IMR-90 (cell line): Measurements from ENCODE around the gene RSPH10B. TPM values are rescaled to one million over a fixed set of nuclear protein-coding genes. Genes with fewer than 3 reads are reported as not detected.
"Not testable (repeated sequence)": the region's sequence is repeated elsewhere in the genome, so short reads cannot be mapped to it uniquely, and the experiment has no call there.

Experiments
- ATAC-seq: fragments of 200-7000 bp; cut with Tn5 transposase; 2 replicates; pipeline ENCODE4 v1.9.1; 2020; ENCODE audit warnings: low read depth, mild to moderate bottlenecking, moderate library complexity
- Bru-seq: library from RNA; stranded (reverse); fragments of 400-500 nt; gene quantifications from one replicate; lab custom pipeline; 2021; lab: Mats Ljungman, UMichigan
- BruChase-seq, 2 experiments: library from RNA; stranded (reverse); fragments of 400-500 nt; gene quantifications; one replicate each; lab custom pipeline; 2021; lab: Mats Ljungman, UMichigan
- BruUV-seq: library from RNA; stranded (reverse); fragments of 400-500 nt; replicated peaks from 2 replicates; lab custom pipeline; 2021; lab: Mats Ljungman, UMichigan
- CTCF ChIA-PET: fragments of 300-600 bp; formaldehyde crosslinking; extraction: SDS; loops from one replicate; lab custom pipeline; 2021; ENCODE audit warnings: antibody characterized with exemption; lab: Yijun Ruan, JAX
- POLR2A ChIA-PET: fragments of 300-600 bp; sonication (Branson Sonifier 250); formaldehyde crosslinking; loops from one replicate; lab custom pipeline; 2022; ENCODE audit warnings: antibody characterized with exemption; ENCODE audit not compliant: unreplicated experiment; lab: Charles Lee
- DNase-seq: peaks from one replicate; pipeline ENCODE4 v3.0.0; 2013
- H2AFZ ChIP-seq: replicated peaks from 2 replicates; pipeline ENCODE3; 2013; ENCODE audit warnings: low read length, mild to moderate bottlenecking; ENCODE audit not compliant: poor library complexity
- H2AK5ac ChIP-seq: 2 replicates; pipeline ENCODE4 v1.6.1; 2013; ENCODE audit warnings: low read depth, low read length, inconsistent platforms
- H2AK9ac ChIP-seq: replicated peaks from 2 replicates; pipeline ENCODE3; 2013; ENCODE audit warnings: mild to moderate bottlenecking, low read depth, low read length, moderate library complexity; ENCODE audit not compliant: poor library complexity
- H2BK120ac ChIP-seq: 2 replicates; pipeline ENCODE4 v1.6.1; 2013; ENCODE audit warnings: low read depth, low read length, inconsistent platforms
- H2BK15ac ChIP-seq: 3 replicates; pipeline ENCODE4 v1.6.1; 2013; ENCODE audit warnings: low read depth, low read length, inconsistent platforms
- H2BK20ac ChIP-seq: 2 replicates; pipeline ENCODE4 v1.6.1; 2013; ENCODE audit warnings: low read depth, mild to moderate bottlenecking, inconsistent platforms, low read length, moderate library complexity
- H2BK5ac ChIP-seq: 2 replicates; pipeline ENCODE4 v1.6.1; 2013; ENCODE audit warnings: mild to moderate bottlenecking, low read depth, low read length, inconsistent platforms; ENCODE audit not compliant: poor library complexity, severe bottlenecking
- H3K14ac ChIP-seq: replicated peaks from 2 replicates; pipeline ENCODE4 v1.6.1; 2013; ENCODE audit warnings: low read depth, low read length, inconsistent platforms
- H3K18ac ChIP-seq: 2 replicates; pipeline ENCODE4 v1.6.1; 2013; ENCODE audit warnings: low read depth, low read length, control low read depth
- H3K23ac ChIP-seq: 2 replicates; pipeline ENCODE4 v1.6.1; 2013; ENCODE audit warnings: low read depth, low read length, inconsistent platforms
- H3K27ac ChIP-seq: 2 replicates; pipeline ENCODE4 v1.5.1; 2013; ENCODE audit warnings: mild to moderate bottlenecking, control low read depth, low read length; ENCODE audit not compliant: insufficient read depth
- H3K27me3 ChIP-seq: 2 replicates; pipeline ENCODE4 v1.6.1; 2013; ENCODE audit warnings: low read length; ENCODE audit not compliant: control insufficient read depth, insufficient read depth
- H3K36me3 ChIP-seq: 2 replicates; pipeline ENCODE4 v1.6.1; 2013; ENCODE audit warnings: low read length, mixed read lengths; ENCODE audit not compliant: control insufficient read depth, insufficient read depth
- H3K4ac ChIP-seq: 2 replicates; pipeline ENCODE4 v1.6.1; 2013; ENCODE audit warnings: low read depth, low read length, inconsistent platforms
- H3K4me1 ChIP-seq: 2 replicates; pipeline ENCODE4 v1.6.1; 2013; ENCODE audit warnings: low read length, mixed read lengths; ENCODE audit not compliant: control insufficient read depth, insufficient read depth
- H3K4me2 ChIP-seq: 2 replicates; pipeline ENCODE4 v1.6.1; 2013; ENCODE audit warnings: low read depth, mild to moderate bottlenecking, control low read depth, low read length, moderate library complexity
- H3K4me3 ChIP-seq: 2 replicates; pipeline ENCODE4 v1.5.1; 2013; ENCODE audit warnings: low read depth, mild to moderate bottlenecking, control low read depth, low read length, moderate library complexity; ENCODE audit not compliant: insufficient read depth
- H3K56ac ChIP-seq: 2 replicates; pipeline ENCODE4 v1.6.1; 2013; ENCODE audit warnings: low read length, inconsistent platforms; ENCODE audit not compliant: insufficient read depth; ENCODE audit errors: extremely low read depth
- H3K79me1 ChIP-seq, 2 experiments: 2 replicates each; pipeline ENCODE4 v1.6.1; 2013; ENCODE audit warnings: low read length in 2 of 2, inconsistent platforms in 1 of 2, low read depth in 1 of 2
- H3K9ac ChIP-seq: 2 replicates; pipeline ENCODE4 v1.6.1; 2013; ENCODE audit warnings: low read depth, low read length, control low read depth
- H3K9me1 ChIP-seq: 2 replicates; pipeline ENCODE4 v1.6.1; 2013; ENCODE audit warnings: low read length, inconsistent platforms; ENCODE audit not compliant: insufficient read depth
- H3K9me3 ChIP-seq: 2 replicates; pipeline ENCODE4 v1.6.1; 2013; ENCODE audit warnings: low read length; ENCODE audit not compliant: control insufficient read depth, insufficient read depth
- H4K20me1 ChIP-seq: 2 replicates; pipeline ENCODE4 v1.6.1; 2013; ENCODE audit warnings: low read length, inconsistent platforms; ENCODE audit not compliant: insufficient read depth
- H4K5ac ChIP-seq: 2 replicates; pipeline ENCODE4 v1.6.1; 2013; ENCODE audit warnings: mild to moderate bottlenecking, low read depth, low read length, control low read depth
- H4K8ac ChIP-seq, 2 experiments: 2 replicates each; pipeline ENCODE4 v1.6.1; 2013; ENCODE audit warnings: low read depth in 2 of 2, low read length in 2 of 2, control low read depth in 1 of 2, inconsistent platforms in 1 of 2
- H4K91ac ChIP-seq: 2 replicates; pipeline ENCODE4 v1.6.1; 2013; ENCODE audit warnings: low read depth, low read length, inconsistent platforms; ENCODE audit not compliant: insufficient read depth
- WGBS, 2 experiments: methylation state at CpG; one replicate each; pipeline versions ENCODE4 v1.1.5 to v1.1.7; 2013; ENCODE audit warnings: missing lambda C conversion rate in 2 of 2; ENCODE audit not compliant: insufficient read length in 1 of 2; ENCODE audit errors: extremely low coverage in 2 of 2; 5-methylcytosine and 5-hydroxymethylcytosine counted together
- dilution Hi-C: fragments of 300-500 bp; cut with HindIII; formaldehyde crosslinking; loops from one replicate; pipeline ENCODE4 v1.14.3; 2018; ENCODE audit warnings: low sequenced_read_pairs; ENCODE audit not compliant: unreplicated experiment
- in situ Hi-C: fragments of 300-500 bp; cut with MboI; formaldehyde crosslinking; loops from 3 replicates; pipeline ENCODE4 v1.14.3; 2019; ENCODE audit warnings: low sequenced_read_pairs, inconsistent platforms, mixed read lengths
- intact Hi-C: fragments of 100-400 bp; cut with micrococcal nuclease; formaldehyde crosslinking; loops from 2 replicates; pipeline ENCODE4 v1.10.0; 2022
- long read RNA-seq: library from polyadenylated mRNA; unstranded; transcript quantifications from one replicate; pipeline ENCODE4 v2.0.0, GENCODE V29; 2021; ENCODE audit not compliant: unreplicated experiment
- polyA plus RNA-seq, 3 experiments: library from polyadenylated mRNA; depleted of rRNA; stranded (reverse); fragments of >200 nt; gene quantifications; 2 replicates each; pipeline ENCODE4 v1.2.3, GENCODE V29; 2012; ENCODE audit warnings: low replicate concordance in 1 of 3
- total RNA-seq: library from RNA; depleted of rRNA; stranded (reverse); fragments of >200 nt; gene quantifications from 2 replicates; pipeline ENCODE4 v1.2.3, GENCODE V29; 2012; rRNA removed

Gene RSPH10B
- total RNA-seq (under 0.01 TPM in 1 of 2 replicates, not detected in the other), polyA plus RNA-seq (2012; rRNA removed) (not detected in 2 replicates), Bru-seq, nascent RNA (percentile 6 among the genes with signal in this experiment), BruChase-seq, experiment 1, labeled RNA remaining after a 6-hour chase (percentile 15 among the genes with signal in this experiment), BruChase-seq, experiment 2, labeled RNA remaining after a 2-hour chase (percentile 13 among the genes with signal in this experiment)
- not detected in 2 replicates for polyA plus RNA-seq (2012; cell fraction: cytosol; rRNA removed)
- polyA plus RNA-seq (2012; cell fraction: nucleus; rRNA removed; ENCODE audit: low replicate concordance) = 0.07 TPM in 1 of 2 replicates, not detected in the other
- long read RNA-seq = 0 reads

- in situ Hi-C loops, H3K36me3 ChIP-seq, DNase-seq, BruUV-seq, H3K79me1 ChIP-seq, H4K20me1 ChIP-seq, H3K18ac ChIP-seq, H3K27me3 ChIP-seq, H3K4me1 ChIP-seq, H2AK5ac ChIP-seq, dilution Hi-C loops, H3K14ac ChIP-seq, H3K9ac ChIP-seq, H2BK120ac ChIP-seq, H2BK5ac ChIP-seq, H3K23ac ChIP-seq, H3K56ac ChIP-seq, H3K9me1 ChIP-seq, H3K27ac ChIP-seq, H4K91ac ChIP-seq, H2AFZ ChIP-seq, H3K4ac ChIP-seq, H4K5ac ChIP-seq, POLR2A ChIA-PET, H2AK9ac ChIP-seq, H2BK15ac ChIP-seq, H3K9me3 ChIP-seq, CTCF ChIA-PET, H3K4me3 ChIP-seq, intact Hi-C loops, H2BK20ac ChIP-seq, H3K4me2 ChIP-seq, H4K8ac ChIP-seq: not testable (repeated sequence)
- no CpG with 5 or more reads among the region's 43 CpGs for WGBS, 2 experiments
- peak; percentile 82 for ATAC-seq
Observed at GRCh38 chr7:5970347-5970911, at the start of gene RSPH10B. RSPH10B (minus strand) TSS chr7:5970689; CDS start chr7:5967116, 3,573 bp downstream.
